Measurements from ENCODE around the gene MSI1.

MSI1 gene

DNA sequence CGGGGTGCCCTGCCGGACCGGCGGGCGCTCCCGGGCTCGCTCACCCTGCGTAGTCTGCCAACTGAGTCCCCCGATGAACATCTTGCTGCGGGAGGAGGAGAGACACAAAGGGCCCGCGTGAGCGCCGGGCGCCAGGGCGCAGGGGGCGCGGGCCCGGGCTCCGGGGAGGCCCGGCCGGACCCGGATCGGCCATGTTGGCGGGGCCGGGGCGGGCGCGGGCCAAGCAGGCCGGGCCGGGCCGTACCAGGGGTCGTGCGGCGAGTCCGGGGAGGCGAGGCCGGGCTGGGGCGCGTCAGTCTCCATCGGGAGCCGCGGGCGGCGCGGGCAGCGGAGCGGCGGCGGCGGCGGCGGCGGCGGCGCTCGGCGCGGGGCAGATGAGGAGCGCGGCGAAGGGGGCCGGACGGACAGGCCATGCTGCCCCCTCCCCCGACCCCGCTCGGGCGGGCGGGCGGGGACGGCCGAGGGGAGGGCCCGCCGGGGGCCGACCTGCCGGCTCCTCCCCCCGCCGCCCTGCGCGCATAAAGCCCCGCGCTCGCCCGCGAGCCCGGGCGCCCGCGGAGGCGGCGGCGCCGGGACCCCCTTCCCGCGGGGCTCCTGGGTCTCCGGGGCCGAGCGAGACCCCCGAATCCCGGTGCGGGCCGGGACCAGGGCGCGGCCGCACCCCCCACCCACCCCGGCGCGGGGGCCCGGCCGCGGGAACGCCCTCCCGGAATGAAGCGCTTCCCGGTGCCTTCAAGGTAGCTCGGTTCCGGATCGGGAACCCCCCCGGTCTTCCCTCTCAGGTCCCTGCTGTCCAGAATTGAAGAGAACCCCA lies at the start of gene MSI1:
Gene MSI1 (minus strand): TSS at position 376 of the 814 bp plus-strand sequence. CDS start 73 bp downstream, at position 303.
- in situ Hi-C loops (cut with HindIII; ENCODE audit: low sequenced_read_pairs), result no loop called here

DNA sequence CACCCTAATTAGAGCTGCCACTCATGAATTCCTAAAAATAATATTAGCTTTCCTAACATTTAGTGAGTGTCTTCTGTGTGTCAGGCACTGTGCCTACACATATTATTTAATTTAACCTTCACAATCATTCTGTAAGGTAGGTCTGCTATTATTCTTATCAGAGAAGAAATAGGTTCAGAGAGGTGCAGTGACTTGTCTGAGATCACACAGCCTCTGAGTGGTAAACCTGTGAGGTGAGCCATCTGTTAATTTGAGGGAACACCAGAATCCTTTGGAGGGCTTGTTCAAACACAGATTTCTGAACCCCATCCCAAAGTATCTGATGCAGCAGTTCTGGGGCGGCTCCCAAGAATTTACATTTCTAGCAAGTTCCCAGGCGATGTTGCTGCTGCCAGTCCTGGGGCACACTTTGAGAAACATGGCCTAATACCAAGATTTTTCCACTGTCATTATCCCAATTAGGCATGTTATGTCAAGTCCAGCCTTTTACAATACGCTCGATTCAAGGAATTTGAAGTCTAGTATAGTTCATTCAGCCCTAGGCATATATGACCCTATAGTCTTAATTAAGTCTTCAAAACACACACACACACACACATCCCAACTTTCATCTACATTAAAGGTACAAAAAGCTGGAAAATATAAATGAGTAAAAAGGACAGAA lies 49.1 kb upstream of the MSI1 start:
- in situ Hi-C loops (cut with HindIII; ENCODE audit: low sequenced_read_pairs), result no loop called here

DNA sequence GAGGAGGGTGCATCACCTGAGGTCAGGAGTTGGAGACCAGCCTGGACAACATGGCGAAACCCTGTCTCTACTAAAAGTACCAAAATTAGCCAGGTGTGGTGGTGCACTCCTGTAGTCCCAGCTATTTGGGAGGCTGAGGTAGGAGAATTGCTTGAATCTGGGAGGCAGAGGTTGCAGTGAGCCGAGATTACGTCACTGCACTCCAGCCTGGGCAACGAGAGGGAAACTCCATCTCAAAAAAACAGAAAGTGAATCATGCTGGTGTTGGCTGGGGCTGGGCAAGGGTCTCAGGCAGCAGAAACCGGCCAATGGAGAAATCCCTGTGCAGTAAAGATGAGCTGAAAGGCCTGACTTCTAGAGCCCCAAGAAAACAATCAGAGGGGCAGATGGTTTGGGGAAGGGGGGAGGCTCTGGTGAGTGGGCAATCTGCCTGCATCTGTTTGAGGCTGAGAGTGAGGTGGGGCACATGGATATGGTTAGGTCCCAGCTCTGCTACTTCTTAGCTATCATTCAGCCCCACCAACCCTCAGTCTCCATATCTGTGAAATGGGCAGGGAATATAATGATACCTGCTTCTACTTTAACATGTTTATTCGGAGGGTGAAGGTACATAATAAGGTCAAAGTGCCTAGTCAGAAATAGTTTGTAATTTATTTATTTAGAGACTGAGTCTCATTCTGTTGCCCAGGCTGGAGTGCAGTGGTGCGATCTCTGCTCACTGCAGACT lies 47.7 kb upstream of the MSI1 start:
- in situ Hi-C loops (cut with HindIII; ENCODE audit: low sequenced_read_pairs), result no loop called here

DNA sequence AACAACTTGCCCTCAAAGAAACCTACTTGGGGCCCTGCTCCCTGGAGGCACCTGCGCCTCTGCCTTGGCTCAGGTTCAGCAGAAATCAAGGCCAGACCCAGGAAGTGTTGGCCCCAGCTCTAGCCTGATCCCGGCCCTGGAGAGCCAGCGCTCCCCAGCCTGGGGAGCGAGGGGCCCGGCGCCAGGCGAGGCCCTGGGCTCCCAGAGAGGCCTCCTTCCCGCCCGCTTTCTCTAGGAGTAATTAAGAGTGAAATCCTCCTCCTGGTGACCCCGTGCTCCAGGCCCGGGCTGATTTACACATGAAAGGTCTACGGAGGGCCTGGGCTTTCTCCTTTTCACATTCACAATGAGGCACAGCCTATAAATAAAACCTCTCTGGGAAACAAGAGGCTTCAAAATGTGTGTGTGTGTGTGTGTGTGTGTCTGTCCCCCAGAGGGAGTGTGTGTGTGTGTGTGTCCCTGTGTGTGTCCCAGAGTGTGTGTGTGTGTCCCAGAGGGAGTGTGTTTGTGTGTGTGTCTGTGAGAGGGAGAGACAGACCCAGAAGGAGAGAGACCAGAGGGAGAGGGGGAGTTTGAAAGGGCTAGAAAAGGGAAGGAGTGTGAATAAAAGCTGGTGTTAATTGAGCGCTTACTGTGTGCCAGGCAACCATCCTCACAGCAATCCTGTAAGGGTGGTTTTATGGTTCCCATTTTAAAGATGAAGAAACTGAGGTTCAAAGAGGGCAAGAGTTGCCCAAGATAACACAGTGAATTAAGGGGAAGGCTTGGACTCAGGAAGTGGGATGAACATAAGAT lies 45.1 kb upstream of the MSI1 start:
- in situ Hi-C loops (cut with HindIII; ENCODE audit: low sequenced_read_pairs), result no loop called here

DNA sequence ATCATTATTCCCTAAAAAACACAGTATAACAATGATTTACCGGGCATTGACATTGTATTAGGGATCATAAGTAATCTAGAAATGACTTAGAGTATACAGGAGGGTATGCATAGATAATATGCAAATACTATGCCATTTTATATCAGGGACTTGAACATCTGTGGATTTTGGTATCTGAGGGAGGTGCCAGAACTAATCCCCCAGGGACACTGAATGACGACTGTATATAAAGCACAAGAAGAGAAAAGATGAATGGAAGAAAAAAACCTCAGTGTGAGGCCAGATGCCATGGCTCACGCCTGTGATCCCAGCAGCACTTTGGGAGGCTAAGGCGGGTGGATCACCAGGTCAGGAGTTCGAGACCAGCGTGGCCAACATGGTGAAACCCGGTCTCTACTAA lies 43.5 kb upstream of the MSI1 start:
- in situ Hi-C loops (cut with HindIII; ENCODE audit: low sequenced_read_pairs), result no loop called here

DNA sequence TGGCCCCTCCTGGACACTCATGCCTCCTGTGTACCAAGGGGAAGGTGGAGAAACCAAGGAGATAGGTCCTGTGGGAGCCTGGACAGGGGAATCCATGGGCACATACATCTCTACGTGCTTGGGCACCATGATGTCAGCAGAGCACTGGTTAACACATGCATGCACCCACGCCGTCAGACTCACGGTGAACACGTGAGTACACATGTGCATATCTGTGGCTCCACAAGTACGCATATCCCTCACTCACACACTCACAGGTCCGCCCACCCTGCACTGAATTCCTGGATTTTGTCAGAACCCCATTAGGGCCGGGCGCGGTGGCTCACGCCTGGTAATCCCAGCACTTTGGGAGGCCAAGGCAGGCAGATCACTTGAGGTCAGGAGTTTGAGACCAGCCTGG lies 39.8 kb upstream of the MSI1 start:
- in situ Hi-C loops (cut with HindIII; ENCODE audit: low sequenced_read_pairs), result no loop called here

DNA sequence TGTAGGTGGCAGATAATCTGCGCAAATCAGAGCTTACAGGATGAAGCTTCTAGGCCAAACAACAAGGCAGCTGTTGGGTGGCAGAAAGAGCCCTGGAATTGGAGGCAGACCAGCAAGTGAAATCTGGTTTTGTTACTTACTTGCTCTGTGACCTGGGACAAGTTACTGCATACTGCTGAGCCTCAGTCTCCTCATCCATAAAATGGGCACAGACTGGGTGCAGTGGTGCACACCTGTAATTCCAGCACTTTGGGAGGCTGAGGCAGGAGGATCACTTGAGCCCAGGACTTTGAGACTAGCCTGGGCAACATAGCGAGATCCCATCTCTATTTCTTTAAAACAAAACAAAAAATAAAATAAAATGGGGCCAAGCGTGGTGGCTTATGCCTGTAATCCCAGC lies 37.6 kb upstream of the MSI1 start:
- in situ Hi-C loops (cut with HindIII; ENCODE audit: low sequenced_read_pairs), result no loop called here

DNA sequence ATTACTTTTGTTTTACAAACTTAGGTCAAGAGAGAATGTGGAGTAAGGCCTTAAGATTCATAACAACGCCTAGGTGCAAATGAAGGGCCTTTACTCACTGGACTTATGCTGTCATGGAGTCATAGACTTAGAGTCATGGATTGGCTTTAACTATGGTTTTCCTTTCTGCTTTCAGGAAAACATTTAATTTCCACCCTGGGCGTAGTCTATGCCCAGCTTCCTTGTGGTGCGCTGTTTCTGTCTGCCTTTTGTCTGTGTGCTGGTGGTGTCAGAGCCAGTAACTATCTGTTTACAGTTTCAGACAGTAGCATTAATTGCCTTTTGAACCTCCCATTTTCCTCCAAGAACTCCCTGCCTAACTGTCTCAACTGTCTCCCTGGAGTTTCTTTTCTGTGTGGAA lies 37.1 kb upstream of the MSI1 start:
- in situ Hi-C loops (cut with HindIII; ENCODE audit: low sequenced_read_pairs), result no loop called here

DNA sequence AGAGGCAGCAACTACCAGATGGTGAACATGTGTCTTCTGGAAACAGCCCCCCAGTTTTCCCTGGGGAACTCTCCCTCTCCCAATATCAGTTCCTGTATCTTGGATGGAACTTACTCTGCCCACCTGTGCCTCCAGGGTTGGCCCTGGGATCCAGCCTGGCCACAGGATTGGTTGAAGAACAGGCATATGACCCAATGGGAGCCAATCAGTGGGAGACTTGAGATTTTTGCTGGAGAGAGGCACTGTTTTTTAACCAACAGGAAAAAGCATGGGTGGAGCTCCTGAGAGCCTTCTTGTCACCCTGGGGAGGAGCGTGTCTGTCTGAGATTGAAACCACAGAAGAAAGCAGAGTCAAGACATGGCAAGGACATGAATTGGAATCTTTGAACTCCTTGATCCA lies 35.3 kb upstream of the MSI1 start:
- in situ Hi-C loops (cut with HindIII; ENCODE audit: low sequenced_read_pairs), result no loop called here

DNA sequence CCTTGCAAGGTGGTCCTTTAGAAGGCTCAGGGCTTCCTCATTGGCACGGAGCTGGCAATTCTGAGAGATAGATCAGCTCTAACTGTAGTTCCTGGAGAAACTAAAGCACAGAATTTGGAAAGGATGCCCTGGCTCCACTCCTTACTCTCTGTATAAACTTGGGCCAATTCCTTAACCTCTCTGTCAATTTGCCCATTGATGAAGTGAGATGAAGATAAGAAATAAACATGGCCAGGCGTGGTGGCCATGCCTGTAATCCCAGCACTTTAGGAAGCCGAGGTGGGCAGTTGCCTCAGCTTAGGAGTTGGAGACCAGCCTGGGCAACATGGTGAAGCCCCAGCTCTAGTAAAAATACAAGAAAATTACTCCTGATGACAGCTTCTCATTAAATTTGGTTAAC lies 34.9 kb upstream of the MSI1 start:
- in situ Hi-C loops (cut with HindIII; ENCODE audit: low sequenced_read_pairs), result no loop called here

DNA sequence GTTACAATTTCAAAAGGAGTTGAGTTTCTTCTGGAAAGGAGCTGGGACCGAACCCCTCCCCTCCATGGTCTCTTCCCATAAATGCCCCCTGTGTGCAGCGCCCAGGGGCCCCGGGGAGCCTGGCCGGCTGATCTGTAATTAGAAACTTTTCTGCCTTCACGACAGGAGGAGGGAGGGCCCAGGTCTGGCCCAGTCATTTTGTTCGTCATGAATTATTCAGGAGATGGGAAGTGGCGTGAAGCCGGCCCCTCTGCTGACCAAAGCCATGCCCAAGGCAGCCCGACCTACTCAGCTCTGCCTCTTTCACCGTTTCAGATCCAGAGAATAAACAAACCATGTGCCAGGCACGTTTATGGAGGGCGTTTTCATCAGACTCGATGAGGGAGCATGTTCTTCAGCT lies 33.3 kb upstream of the MSI1 start:
- in situ Hi-C loops (cut with HindIII; ENCODE audit: low sequenced_read_pairs), result no loop called here

DNA sequence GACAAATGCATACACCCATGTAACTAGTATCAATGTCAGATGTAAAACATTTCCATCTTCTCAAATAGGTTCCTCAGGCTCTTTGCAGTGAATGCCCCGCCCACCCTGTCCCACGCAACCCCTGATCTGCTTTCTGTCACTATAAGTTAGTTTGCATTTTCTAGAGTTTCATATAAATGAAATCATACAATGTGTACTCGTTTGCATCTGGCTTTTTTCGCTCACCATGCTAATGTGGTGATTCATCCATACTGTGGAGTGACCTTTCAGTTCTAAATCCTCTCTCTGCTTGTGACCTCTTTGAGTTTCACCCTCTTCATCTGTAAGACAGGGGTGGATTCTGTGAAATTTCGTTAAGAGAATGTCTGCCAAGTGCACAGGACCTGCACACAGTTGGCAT lies 30.6 kb upstream of the MSI1 start:
- in situ Hi-C loops (cut with HindIII; ENCODE audit: low sequenced_read_pairs), result no loop called here

DNA sequence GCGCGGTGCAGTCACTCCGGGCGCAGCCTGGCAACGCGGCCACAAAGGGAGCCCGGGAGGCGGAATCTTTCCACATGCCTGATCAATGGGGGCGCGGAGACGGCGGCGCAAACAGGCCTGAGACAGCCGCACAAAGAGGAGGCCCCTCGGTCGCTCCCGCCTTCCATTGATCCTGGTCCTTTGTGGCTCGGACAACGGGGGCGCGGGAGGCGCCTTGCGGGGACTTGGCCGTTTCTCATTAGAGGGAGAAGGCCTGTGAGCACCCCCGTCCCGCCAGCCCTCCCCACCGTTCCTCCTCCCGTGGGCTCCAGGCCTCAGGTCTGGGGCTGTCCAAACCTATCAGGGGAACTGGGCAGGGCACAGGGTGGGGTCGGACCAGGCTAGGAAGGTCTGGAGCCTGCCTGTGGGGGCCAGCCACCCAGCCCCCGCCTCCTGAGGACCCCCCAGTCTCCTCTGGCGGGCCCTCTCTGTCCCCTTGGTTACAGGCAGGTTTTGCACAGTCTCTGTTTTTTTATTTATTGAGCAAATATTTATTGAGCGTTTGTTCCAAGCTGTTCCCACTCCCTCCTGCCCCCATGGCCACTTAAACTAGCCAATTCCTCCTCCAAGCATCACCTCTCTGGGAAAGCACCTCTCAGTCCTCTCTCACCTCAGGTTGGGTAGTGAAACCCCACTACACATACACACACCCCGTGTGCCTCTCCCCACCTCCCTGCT lies 29.0 kb upstream of the MSI1 start:
- in situ Hi-C loops (cut with HindIII; ENCODE audit: low sequenced_read_pairs), result no loop called here

DNA sequence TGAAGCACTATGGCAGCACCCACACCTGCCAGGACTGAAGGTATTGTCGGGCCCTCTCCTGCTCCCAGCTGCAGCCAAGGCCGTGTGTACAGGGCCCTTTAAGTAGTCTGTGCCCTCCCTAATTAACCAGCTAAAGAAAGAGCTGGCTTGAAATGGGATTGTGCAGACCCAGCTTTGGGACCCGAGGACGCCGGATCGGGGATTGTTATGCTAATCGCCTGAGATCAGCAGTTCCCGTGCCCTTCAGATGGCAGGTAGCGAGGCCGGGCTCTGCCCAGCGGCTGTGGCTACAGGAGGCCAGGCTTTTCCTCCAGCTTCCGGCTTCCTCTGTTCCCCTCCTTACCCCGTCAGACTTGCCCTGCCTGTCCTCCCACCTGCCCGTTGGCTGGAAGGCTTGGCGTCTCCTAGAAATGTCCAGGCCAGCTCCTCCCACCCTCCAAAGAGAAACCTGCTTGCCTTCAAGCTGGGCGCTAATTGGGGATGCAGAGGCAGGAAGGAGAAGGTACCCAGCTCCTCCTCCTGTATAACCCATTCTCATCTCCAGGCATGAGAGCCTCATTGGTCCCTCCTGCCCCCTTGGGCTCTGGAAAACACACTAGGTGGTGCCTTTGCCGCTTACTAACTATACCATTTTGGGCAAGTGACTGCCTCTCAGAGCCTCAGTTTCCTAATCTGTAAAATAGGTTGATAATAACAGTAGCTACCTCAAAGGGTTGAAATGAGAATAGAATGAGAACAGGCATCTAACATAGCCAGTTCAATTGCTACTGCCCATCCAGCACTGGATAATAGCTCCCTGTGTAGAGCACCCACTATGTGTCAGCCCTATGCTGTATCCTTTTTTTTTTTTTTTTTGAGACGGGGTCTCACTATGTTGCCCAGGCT lies 25.8 kb upstream of the MSI1 start:
- in situ Hi-C loops (cut with HindIII; ENCODE audit: low sequenced_read_pairs), result no loop called here

DNA sequence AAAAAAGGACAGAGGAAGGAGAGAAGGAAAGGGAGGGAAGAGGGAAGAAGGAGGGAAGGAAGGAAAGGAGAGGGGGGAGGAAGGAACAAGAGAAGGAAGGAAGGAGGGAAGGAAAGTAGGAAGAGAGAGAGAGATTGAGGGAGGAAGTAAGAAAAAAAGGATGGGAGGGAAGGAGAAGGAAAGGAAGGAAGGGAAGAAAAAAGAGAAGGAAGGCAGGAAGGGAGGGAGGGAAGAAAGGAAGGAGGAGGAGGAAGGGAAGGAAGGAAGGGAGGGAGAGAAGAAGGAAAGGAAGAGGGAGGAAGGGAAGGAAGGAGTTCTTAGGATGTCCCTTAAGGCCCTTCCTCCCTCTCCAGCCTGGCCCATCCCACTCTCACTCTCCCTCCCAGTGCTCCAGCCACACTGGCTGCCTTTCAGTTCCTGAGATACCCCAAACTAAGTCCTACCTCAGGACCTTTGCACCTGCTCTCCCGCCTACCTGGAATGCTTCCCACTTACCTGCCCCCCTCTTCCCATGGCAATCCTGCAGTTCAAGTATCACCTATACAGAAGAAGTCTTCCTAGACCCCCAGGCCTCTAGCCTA lies 21.7 kb upstream of the MSI1 start:
- in situ Hi-C loops (cut with HindIII; ENCODE audit: low sequenced_read_pairs), result no loop called here

DNA sequence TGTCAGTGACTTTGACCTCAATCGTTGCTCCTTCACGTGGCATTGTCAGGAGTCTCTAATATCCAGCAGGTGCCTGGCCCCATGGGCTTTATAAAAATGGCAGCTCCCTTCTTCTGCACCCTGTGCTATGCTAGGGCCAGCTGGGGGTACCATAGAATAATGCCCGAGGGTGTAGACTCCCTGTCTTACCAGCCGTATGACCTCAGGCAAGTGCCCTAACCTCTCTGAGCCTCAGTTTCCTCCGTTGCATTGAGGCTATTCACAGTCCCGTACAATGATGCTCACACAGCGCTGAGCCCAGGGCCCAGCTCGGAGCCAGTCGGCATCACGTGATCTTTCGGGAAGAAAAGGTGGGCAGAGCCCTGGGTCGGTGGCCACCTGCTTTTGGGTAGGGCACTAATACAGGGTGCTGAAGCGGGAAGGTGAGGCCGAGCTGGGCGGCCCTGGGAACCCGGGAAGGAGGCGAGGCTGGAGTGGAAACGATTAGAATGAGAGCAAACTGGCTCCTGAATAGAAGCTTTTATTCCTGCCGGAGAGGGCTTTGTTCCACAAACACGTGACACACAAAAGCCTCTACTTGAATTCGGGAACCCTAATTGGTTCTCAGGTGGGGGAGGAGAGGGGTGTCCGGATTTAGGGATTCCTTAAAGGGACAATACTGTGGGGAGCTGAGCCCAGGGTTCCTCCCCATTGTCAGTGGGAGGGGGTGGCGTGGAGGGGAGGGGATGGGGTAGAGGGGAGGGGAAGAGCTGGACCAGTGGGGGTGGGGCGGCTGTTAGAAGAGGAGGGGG lies 19.9 kb upstream of the MSI1 start:
- in situ Hi-C loops (cut with HindIII; ENCODE audit: low sequenced_read_pairs), result loop anchor here (5.0 to 10.0 kb wide), 2 partner anchors 64 to 88 kb away; partner anchors contain the start of gene PLA2G1B

DNA sequence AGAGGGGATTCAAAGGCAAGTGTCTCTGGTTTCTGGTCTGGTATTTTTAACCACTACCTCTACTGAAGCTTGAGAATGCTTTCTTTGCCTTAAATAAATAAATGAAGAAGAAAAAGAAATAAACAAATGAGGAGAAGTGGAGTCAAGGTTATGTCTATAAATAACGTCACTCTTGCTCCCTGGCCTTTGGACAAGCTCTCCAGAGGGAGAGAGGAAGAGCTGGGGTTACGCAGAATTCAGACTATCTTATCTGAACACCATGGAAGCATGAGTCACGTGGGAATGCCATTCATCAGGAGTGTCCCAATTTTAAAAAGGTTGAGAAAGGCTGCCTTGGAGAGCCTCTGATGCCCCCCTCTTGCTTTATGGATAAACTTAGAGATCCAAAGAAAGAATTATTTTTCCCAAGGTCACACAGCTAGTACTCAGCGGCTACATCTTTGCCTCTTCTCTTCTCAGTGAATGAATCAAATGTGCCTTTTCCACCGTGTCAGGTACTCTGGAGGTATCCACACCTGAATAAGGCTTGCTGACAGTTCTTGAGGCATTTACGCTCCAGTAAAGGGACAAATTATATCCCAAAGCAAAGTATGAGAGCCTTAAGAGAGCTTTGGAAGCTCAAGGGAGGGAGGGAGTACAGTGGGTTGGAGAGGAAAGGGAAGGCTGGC lies 12.9 kb upstream of the MSI1 start:
- in situ Hi-C loops (cut with HindIII; ENCODE audit: low sequenced_read_pairs), result loop anchor here (10.0 kb wide), 1 partner anchor 57 kb away; the partner anchor contains the start of gene PLA2G1B

DNA sequence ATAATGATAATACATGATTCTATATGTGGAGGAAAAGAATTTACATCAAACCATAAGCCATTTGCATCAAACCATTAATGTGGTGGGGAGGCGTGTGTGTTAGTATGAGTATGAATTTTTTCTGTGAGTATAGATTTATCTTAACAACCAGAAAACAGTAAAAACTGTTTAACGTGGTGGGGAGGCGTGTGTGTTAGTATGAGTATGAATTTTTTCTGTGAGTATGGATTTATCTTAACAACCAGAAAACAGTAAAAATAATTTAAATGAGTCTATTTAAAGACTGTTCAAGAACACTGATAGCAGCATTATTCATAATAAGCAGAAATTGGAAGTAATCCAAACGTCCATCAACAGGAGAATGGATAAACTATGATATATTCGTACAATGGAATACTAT lies 9.1 kb upstream of the MSI1 start:
- in situ Hi-C loops (cut with HindIII; ENCODE audit: low sequenced_read_pairs), result no loop called here
